Neuronal stem cell (in vitro differentiated cells): Measurements from ENCODE around the gene PDE9A.
A peak's percentile ranks its signal among the peaks of the same experiment; 100 is the strongest.
"Not testable (repeated sequence)": the region's sequence is repeated elsewhere in the genome, so short reads cannot be mapped to it uniquely, and the experiment has no call there.

Source experiments
- DNase-seq: peaks from one replicate; pipeline ENCODE4 v3.0.0-alpha.2; 2013; ENCODE audit warnings: low spot score
- H2AFZ ChIP-seq: one replicate; pipeline ENCODE4 v1.6.1; 2013; ENCODE audit warnings: mild to moderate bottlenecking, low read length, inconsistent platforms
- H2AK5ac ChIP-seq: 2 replicates; pipeline ENCODE4 v1.6.1; 2013; ENCODE audit warnings: low read depth, mild to moderate bottlenecking, inconsistent platforms, low read length, moderate library complexity, mixed read lengths
- H2BK120ac ChIP-seq: 2 replicates; pipeline ENCODE4 v1.6.1; 2013; ENCODE audit warnings: low read depth, mild to moderate bottlenecking, inconsistent platforms, low read length, moderate library complexity, mixed read lengths
- H2BK12ac ChIP-seq: one replicate; pipeline ENCODE4 v1.6.1; 2013; ENCODE audit warnings: low read length, inconsistent platforms
- H2BK15ac ChIP-seq: 2 replicates; pipeline ENCODE4 v1.6.1; 2013; ENCODE audit warnings: mild to moderate bottlenecking, low read length, inconsistent platforms, mixed read lengths
- H2BK5ac ChIP-seq: one replicate; pipeline ENCODE4 v1.6.1; 2013; ENCODE audit warnings: inconsistent platforms, mild to moderate bottlenecking, low read length, moderate library complexity
- H3K14ac ChIP-seq: one replicate; pipeline ENCODE4 v1.6.1; 2013; ENCODE audit warnings: low read length, inconsistent platforms
- H3K18ac ChIP-seq: 2 replicates; pipeline ENCODE4 v1.6.1; 2013; ENCODE audit warnings: low read length, inconsistent platforms
- H3K23ac ChIP-seq: 2 replicates; pipeline ENCODE4 v1.6.1; 2013; ENCODE audit warnings: low read depth, mild to moderate bottlenecking, mixed read lengths, low read length, inconsistent platforms; ENCODE audit not compliant: poor library complexity
- H3K27ac ChIP-seq: replicated peaks from 3 replicates; pipeline ENCODE4 v1.5.1; 2013; ENCODE audit warnings: low read length, inconsistent platforms
- H3K27me3 ChIP-seq, 3 experiments: 2 replicates each; pipeline ENCODE4 v1.6.1; 2013; ENCODE audit warnings: low read length in 3 of 3, mild to moderate bottlenecking in 2 of 3, inconsistent platforms in 1 of 3, low read depth in 1 of 3, mixed read lengths in 1 of 3, moderate library complexity in 1 of 3; ENCODE audit not compliant: control insufficient read depth in 3 of 3, insufficient read depth in 3 of 3
- H3K36me3 ChIP-seq, 2 donors: replicated peaks in 1 of 2; 2 replicates each; pipeline ENCODE4 v1.6.1; 2013; ENCODE audit warnings: low read length in 2 of 2; ENCODE audit not compliant: control insufficient read depth in 2 of 2, insufficient read depth in 2 of 2
- H3K4ac ChIP-seq: 2 replicates; pipeline ENCODE4 v1.6.1; 2013; ENCODE audit warnings: inconsistent platforms, mild to moderate bottlenecking, low read length, moderate library complexity
- H3K4me1 ChIP-seq, 2 donors: 1 replicate in 1 of 2; 2 replicates in 1 of 2; pipeline ENCODE4 v1.6.1; 2013; ENCODE audit warnings: low read length in 2 of 2, low read depth in 1 of 2; ENCODE audit not compliant: control insufficient read depth in 2 of 2, insufficient read depth in 1 of 2
- H3K4me2 ChIP-seq: one replicate; pipeline ENCODE4 v1.6.1; 2013; ENCODE audit warnings: mild to moderate bottlenecking, low read length, inconsistent platforms; ENCODE audit not compliant: insufficient read depth, poor library complexity, severe bottlenecking
- H3K4me3 ChIP-seq, 2 donors: 2 replicates each; pipeline ENCODE4 v1.5.1; 2013; ENCODE audit warnings: low read length in 2 of 2, mild to moderate bottlenecking in 2 of 2, inconsistent platforms in 1 of 2, moderate library complexity in 1 of 2
- H3K79me1 ChIP-seq: one replicate; pipeline ENCODE4 v1.6.1; 2013; ENCODE audit warnings: low read depth, mild to moderate bottlenecking, inconsistent platforms, low read length, moderate library complexity
- H3K9ac ChIP-seq: one replicate; pipeline ENCODE4 v1.6.1; 2013; ENCODE audit warnings: mild to moderate bottlenecking, low read depth, low read length, inconsistent platforms; ENCODE audit not compliant: poor library complexity
- H3K9me3 ChIP-seq, 2 donors: replicated peaks in 1 of 2; 2 replicates each; pipeline versions ENCODE3 to v1.6.1; 2013; ENCODE audit warnings: low read length in 2 of 2, mild to moderate bottlenecking in 2 of 2, inconsistent platforms in 1 of 2, low read depth in 1 of 2, mixed read lengths in 1 of 2, moderate library complexity in 1 of 2; ENCODE audit not compliant: control insufficient read depth in 2 of 2, insufficient read depth in 1 of 2
- H4K8ac ChIP-seq: one replicate; pipeline ENCODE4 v1.6.1; 2013; ENCODE audit warnings: low read depth, mild to moderate bottlenecking, inconsistent platforms, low read length, moderate library complexity
- H4K91ac ChIP-seq: one replicate; pipeline ENCODE4 v1.6.1; 2013; ENCODE audit warnings: low read length, low read depth, mild to moderate bottlenecking, inconsistent platforms; ENCODE audit not compliant: poor library complexity
- WGBS, 2 donors: extraction: QIAGEN DNeasy Blood & Tissue Kit; methylation state at CpG; one replicate each; pipeline ENCODE4 v1.1.7; 2013; ENCODE audit warnings: missing lambda C conversion rate in 2 of 2, mixed read lengths in 1 of 2; ENCODE audit not compliant: insufficient read length in 2 of 2, insufficient replicate concordance in 1 of 2; ENCODE audit errors: extremely low coverage in 2 of 2; 5-methylcytosine and 5-hydroxymethylcytosine counted together

PDE9A gene

GRCh38 chr21:42614396-42614795 lies 39.0 kb upstream of the PDE9A start:
- H3K18ac ChIP-seq, result no peak overlapping the region
- H3K79me1 ChIP-seq, result peaks cover 2% of the 10 kb centered on the region
- H2AK5ac ChIP-seq, result no peak overlapping the region
- no peak overlapping the region for H3K27ac ChIP-seq
- DNase-seq, result no peak
- no peak overlapping the region for H2BK120ac ChIP-seq
- H3K4me3 ChIP-seq, result no peak overlapping the region
- no peak overlapping the region for H3K9ac ChIP-seq
- no peak overlapping the region for H3K14ac ChIP-seq
- peaks cover 2 to 10% (median 3%) of the 10 kb centered on the region in 3 experiments for H3K27me3 ChIP-seq
- no peak overlapping the region for H2BK15ac ChIP-seq
- peaks cover 3 to 10% of the 10 kb centered on the region in 2 donors for H3K9me3 ChIP-seq
- H2BK5ac ChIP-seq, result no peak overlapping the region
- peaks cover 0 to 4% of the 10 kb centered on the region in 2 donors for H3K4me1 ChIP-seq
- no peak overlapping the region for H4K8ac ChIP-seq
- no peak overlapping the region for H3K4ac ChIP-seq
- no peak overlapping the region for H4K91ac ChIP-seq
- no peak overlapping the region for H2AFZ ChIP-seq
- no peak overlapping the region for H2BK12ac ChIP-seq
- no CpG with 5 or more reads among the region's 9 CpGs for WGBS, 2 donors
- no peak overlapping the region for H3K23ac ChIP-seq
- H3K4me2 ChIP-seq, result no peak overlapping the region
- H3K36me3 ChIP-seq, result no peaks in the 10 kb centered on the region

DNA sequence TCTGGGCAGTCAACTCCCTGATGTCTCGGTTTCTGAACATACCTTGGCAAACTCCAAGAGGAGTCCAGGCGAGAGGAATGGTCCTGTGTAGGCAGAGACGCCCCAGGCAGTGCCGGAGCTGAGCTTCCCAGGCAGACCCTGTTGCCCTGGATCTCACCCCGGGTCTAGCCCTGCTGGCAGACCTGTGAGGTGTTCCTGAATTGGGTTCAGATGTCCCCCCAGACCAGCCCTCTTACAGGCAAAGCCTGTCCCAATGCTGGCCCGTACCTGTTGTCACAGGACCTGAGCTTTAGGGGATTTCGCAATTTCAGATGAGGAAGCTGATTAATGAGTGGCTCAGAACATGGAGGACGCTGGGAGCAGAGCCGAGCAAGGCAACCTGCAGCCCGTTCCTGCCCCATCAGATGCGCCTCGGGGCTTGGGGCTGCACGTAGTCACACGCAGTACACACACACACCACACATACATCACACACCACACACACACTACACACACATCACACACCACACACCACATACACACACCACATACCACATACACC lies 38.5 kb upstream of the PDE9A start:
- H3K4me2 ChIP-seq, result no peak overlapping the region
- peak overlapping the region; percentile 49 for H3K27ac ChIP-seq
- peaks cover under 1 to 7% of the 10 kb centered on the region in 2 donors for H3K9me3 ChIP-seq
- H3K36me3 ChIP-seq, result no peaks in the 10 kb centered on the region
- no peak overlapping the region for H2BK15ac ChIP-seq
- H3K9ac ChIP-seq, result no peak overlapping the region
- H3K27me3 ChIP-seq, result peaks cover 2 to 14% (median 3%) of the 10 kb centered on the region in 3 experiments
- no peak for DNase-seq
- peak overlapping the region; percentile 18 for H2AFZ ChIP-seq
- H3K4me1 ChIP-seq, result peaks cover 0 to 4% of the 10 kb centered on the region in 2 donors
- H2BK120ac ChIP-seq, result no peak overlapping the region
- peak overlapping the region; percentile 82 for H3K18ac ChIP-seq
- H2BK12ac ChIP-seq, result peak overlapping the region; percentile 22
- no peak overlapping the region for H3K4ac ChIP-seq
- H4K8ac ChIP-seq, result no peak overlapping the region
- H2BK5ac ChIP-seq, result no peak overlapping the region
- H3K79me1 ChIP-seq, result peaks cover 2% of the 10 kb centered on the region
- no peak overlapping the region for H2AK5ac ChIP-seq
- peak overlapping the region; percentile 48 for H4K91ac ChIP-seq
- H3K4me3 ChIP-seq, result peak overlapping the region in 1 of 2 donors; percentile 72
- WGBS, 2 donors, result no CpG with 5 or more reads among the region's 14 CpGs
- H3K23ac ChIP-seq, result no peak overlapping the region
- H3K14ac ChIP-seq, result no peak overlapping the region

DNA sequence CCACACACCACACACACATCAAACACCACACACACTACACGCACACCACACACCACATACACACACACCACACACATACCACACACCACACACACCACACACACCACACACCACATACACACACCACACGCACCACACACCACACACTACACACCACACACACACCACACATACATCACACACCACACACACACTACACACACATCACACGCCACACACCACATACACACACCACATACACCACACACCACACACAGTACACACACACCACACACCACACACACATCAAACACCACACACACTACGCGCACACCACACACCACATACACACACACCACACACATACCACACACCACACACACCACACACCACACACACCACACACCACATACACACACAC lies 38.0 kb upstream of the PDE9A start:
- peak overlapping the region; percentile 97 for H4K8ac ChIP-seq
- H2AK5ac ChIP-seq, DNase-seq, H3K36me3 ChIP-seq, H2BK15ac ChIP-seq, H2BK12ac ChIP-seq, H2BK5ac ChIP-seq, H3K4me2 ChIP-seq, H3K79me1 ChIP-seq, H2AFZ ChIP-seq, H2BK120ac ChIP-seq, H3K9me3 ChIP-seq, H3K9ac ChIP-seq, H3K27ac ChIP-seq, H3K4ac ChIP-seq, H3K4me1 ChIP-seq: not testable (repeated sequence)
- H3K14ac ChIP-seq, result peak overlapping the region; percentile 17
- peak overlapping the region; percentile 41 for H3K18ac ChIP-seq
- H4K91ac ChIP-seq, result peak overlapping the region; percentile 39
- H3K27me3 ChIP-seq, result peaks cover 2 to 14% (median 3%) of the 10 kb centered on the region in 3 experiments
- H3K4me3 ChIP-seq, result peak overlapping the region in 1 of 2 donors; percentile 72
- peak overlapping the region; percentile 21 for H3K23ac ChIP-seq
- 100% methylated on average over 3 of the region's 5 CpGs; no CpG with 5 or more reads in 1 of the 2 donors for whole genome bisulfite sequencing, 2 donors

- H3K18ac ChIP-seq, result peak overlapping the region; percentile 41
- no peak overlapping the region for H2AK5ac ChIP-seq
- H3K9me3 ChIP-seq, result peaks cover 0 to 7% of the 10 kb centered on the region in 2 donors
- peak overlapping the region in 1 of 2 donors; percentile 72 for H3K4me3 ChIP-seq
- peak overlapping the region; percentile 72 for H3K9ac ChIP-seq
- no peak for DNase-seq
- H2BK5ac ChIP-seq, result no peak overlapping the region
- H4K91ac ChIP-seq, result peak overlapping the region; percentile 39
- peak overlapping the region; percentile 21 for H3K23ac ChIP-seq
- H3K79me1 ChIP-seq, result peaks cover 2% of the 10 kb centered on the region
- H3K4me1 ChIP-seq, result peaks cover 0 to 4% of the 10 kb centered on the region in 2 donors
- peaks cover 2 to 14% (median 3%) of the 10 kb centered on the region in 3 experiments for H3K27me3 ChIP-seq
- H2BK15ac ChIP-seq, result no peak overlapping the region
- no peak overlapping the region for H2BK120ac ChIP-seq
- no peak overlapping the region for H2AFZ ChIP-seq
- no peak overlapping the region for H3K4me2 ChIP-seq
- no peak overlapping the region for H3K27ac ChIP-seq
- peak overlapping the region; percentile 1 for H3K14ac ChIP-seq
- H4K8ac ChIP-seq, result peak overlapping the region; percentile 97
- peak overlapping the region; percentile 99 for H2BK12ac ChIP-seq
- no peaks in the 10 kb centered on the region for H3K36me3 ChIP-seq
- peak overlapping the region; percentile 20 for H3K4ac ChIP-seq
- WGBS, 2 donors, result no CpG with 5 or more reads among the region's 3 CpGs
These were observed 37.5 kb upstream of the PDE9A start for GRCh38 chr21:42615924-42616323.
